Measurements from ENCODE around the gene AKT1.

- TF ChIP-seq CTCF (IDR thresholded peaks at IDR 0.05) (no peak), POLR2A (IDR thresholded peaks at IDR 0.05) (no peak)
These were observed 45.3 kb downstream of the AKT1 start for GRCh38 chr14:104750056-104750752.
